CD14-positive monocyte (primary cell): Measurements from ENCODE around the gene LRRC47. TPM values are rescaled to one million over a fixed set of nuclear protein-coding genes. Genes with fewer than 3 reads are reported as not detected.
A peak's percentile ranks its signal among the peaks of the same experiment; 100 is the strongest.

Experiments
- DNase-seq, 3 donors: peaks; one replicate each; pipeline ENCODE4 v3.0.0-alpha.2; 2011 to 2022
- H2AFZ ChIP-seq: 2 replicates; pipeline ENCODE4 v1.6.0; 2012; ENCODE audit warnings: mild to moderate bottlenecking, low read depth, low read length, inconsistent platforms; ENCODE audit not compliant: insufficient read depth, poor library complexity, severe bottlenecking
- H3K27ac ChIP-seq, 2 donors: 1 replicate in 1 of 2; 2 replicates in 1 of 2; pipeline ENCODE4 v1.5.1; 2012 to 2013; ENCODE audit warnings: low read length in 2 of 2, control low read depth in 1 of 2, inconsistent platforms in 1 of 2, low read depth in 1 of 2, mild to moderate bottlenecking in 1 of 2
- H3K27me3 ChIP-seq, 2 donors: one replicate each; pipeline versions ENCODE4 v1.6.0 to v1.6.1; 2011 to 2013; ENCODE audit warnings: low read length in 2 of 2; ENCODE audit not compliant: control insufficient read depth in 2 of 2, insufficient read depth in 2 of 2
- H3K36me3 ChIP-seq, 2 donors: replicated peaks in 1 of 2; 1 replicate in 1 of 2; 2 replicates in 1 of 2; pipeline versions ENCODE4 v1.5.1 to v1.6.1; 2012 to 2013; ENCODE audit warnings: low read length in 2 of 2, control low read depth in 1 of 2, inconsistent platforms in 1 of 2, mild to moderate bottlenecking in 1 of 2; ENCODE audit not compliant: insufficient read depth in 2 of 2, control insufficient read depth in 1 of 2
- H3K4me1 ChIP-seq, 2 donors: 1 replicate in 1 of 2; 2 replicates in 1 of 2; pipeline versions ENCODE4 v1.5.1 to v1.6.1; 2012 to 2013; ENCODE audit warnings: low read length in 2 of 2, control low read depth in 1 of 2, inconsistent platforms in 1 of 2, mild to moderate bottlenecking in 1 of 2, moderate library complexity in 1 of 2; ENCODE audit not compliant: insufficient read depth in 2 of 2, control insufficient read depth in 1 of 2
- H3K4me2 ChIP-seq: replicated peaks from 2 replicates; pipeline ENCODE3; 2012; ENCODE audit warnings: low read length, moderate library complexity, mild to moderate bottlenecking; ENCODE audit not compliant: poor library complexity, severe bottlenecking; ENCODE audit errors: extremely low read depth
- H3K4me3 ChIP-seq, 3 experiments: fragments of 200-600 bp in 1 of 3; sonication (generic) in 1 of 3; replicated peaks in 1 of 3; 1 replicate in 2 of 3; 2 replicates in 1 of 3; pipeline ENCODE4 v1.5.1; 2011 to 2013; ENCODE audit warnings: low read length in 3 of 3, mild to moderate bottlenecking in 3 of 3, control low read depth in 2 of 3, low read depth in 2 of 3, inconsistent platforms in 1 of 3, moderate library complexity in 1 of 3
- H3K79me2 ChIP-seq: 2 replicates; pipeline ENCODE4 v1.6.0; 2012; ENCODE audit warnings: mild to moderate bottlenecking, control low read depth, inconsistent platforms, low read length, moderate library complexity; ENCODE audit not compliant: insufficient read depth
- H3K9ac ChIP-seq: 2 replicates; pipeline ENCODE4 v1.6.0; 2017; ENCODE audit warnings: low read length, mild to moderate bottlenecking; ENCODE audit not compliant: insufficient read depth, poor library complexity, severe bottlenecking
- H3K9me3 ChIP-seq, 2 donors: replicated peaks in 1 of 2; 1 replicate in 1 of 2; 2 replicates in 1 of 2; pipeline versions ENCODE4 v1.5.1 to v1.6.1; 2012 to 2013; ENCODE audit warnings: low read length in 2 of 2, control low read depth in 1 of 2; ENCODE audit not compliant: control insufficient read depth in 1 of 2, insufficient read depth in 1 of 2
- H4K20me1 ChIP-seq: 2 replicates; pipeline ENCODE4 v1.6.0; 2012; ENCODE audit warnings: mild to moderate bottlenecking, low read length, control low read depth, moderate library complexity; ENCODE audit not compliant: insufficient read depth
- H3K27ac Mint-ChIP-seq, 7 donors: one replicate each; pipeline ENCODE4 v1.8.0; 2020; ENCODE audit warnings: mild to moderate bottlenecking in 7 of 7, mixed read lengths in 7 of 7, moderate library complexity in 6 of 7, inconsistent platforms in 2 of 7
- H3K27me3 Mint-ChIP-seq, 3 donors: one replicate each; pipeline ENCODE4 v1.8.0; 2021 to 2022; ENCODE audit warnings: low read depth in 3 of 3, mild to moderate bottlenecking in 3 of 3, mixed read lengths in 3 of 3, moderate library complexity in 3 of 3, inconsistent platforms in 1 of 3
- H3K36me3 Mint-ChIP-seq, 2 donors: one replicate each; pipeline ENCODE4 v1.8.0; 2020; ENCODE audit warnings: mixed read lengths in 2 of 2, inconsistent platforms in 1 of 2, mild to moderate bottlenecking in 1 of 2
- H3K4me1 Mint-ChIP-seq: one replicate; pipeline ENCODE4 v1.8.0; 2020; ENCODE audit warnings: mild to moderate bottlenecking, mixed read lengths
- H3K4me3 Mint-ChIP-seq, 2 donors: one replicate each; pipeline ENCODE4 v1.8.0; 2020; ENCODE audit warnings: mild to moderate bottlenecking in 2 of 2, mixed read lengths in 2 of 2, moderate library complexity in 1 of 2
- H3K9me3 Mint-ChIP-seq, 7 donors: one replicate each; pipeline ENCODE4 v1.8.0; 2020 to 2022; ENCODE audit warnings: mixed read lengths in 7 of 7, mild to moderate bottlenecking in 6 of 7, moderate library complexity in 6 of 7, inconsistent platforms in 2 of 7
- WGBS: methylation state at CpG from one replicate; pipeline ENCODE4 v1.1.5; 2013; ENCODE audit warnings: missing lambda C conversion rate; ENCODE audit not compliant: insufficient coverage; 5-methylcytosine and 5-hydroxymethylcytosine counted together
- intact Hi-C, 2 donors: fragments of 100-400 bp; cut with micrococcal nuclease; formaldehyde crosslinking; loops; one replicate each; pipeline versions ENCODE4 v1.15.0 to v1.15.1; 2023
- polyA plus RNA-seq, 3 donors: library from polyadenylated mRNA; depleted of rRNA in 1 of 3; unstranded in 2 of 3; stranded (reverse) in 1 of 3; fragments of 300-500 nt in 2 of 3; fragments of >200 nt in 1 of 3; fragmentation: Illumina TruSeq in 2 of 3; gene quantifications; 1 replicate in 2 of 3; 2 replicates in 1 of 3; pipeline ENCODE4 v1.2.3, GENCODE V29; 2012 to 2021
- TF ChIP-seq, protein P1 (sequence below): fragments of 200-600 bp; IDR thresholded peaks from one replicate; pipeline ENCODE4 v1.8.0; 2022; ENCODE audit warnings: antibody characterized with exemption, mild to moderate bottlenecking

The LRRC47 gene
- polyA plus RNA-seq, 3 donors = 17.8 to 24.8 (median 18.0) TPM

GRCh38 chr1:3745590-3746381 lies 50.5 kb downstream of the LRRC47 start:
- Histone ChIP-seq H3K4me2 (no peak overlapping the region), H3K36me3 (peaks cover 5 to 10% of the 10 kb centered on the region in 2 donors), H3K9ac (no peak overlapping the region), H2AFZ (peak overlapping the region; percentile 82), H3K27ac (no peak overlapping the region), H4K20me1 (no peaks in the 10 kb centered on the region), H3K9me3 (no peaks in the 10 kb centered on the region), H3K4me1 (peaks cover 16 to 23% of the 10 kb centered on the region in 2 donors), H3K79me2 (no peaks in the 10 kb centered on the region), H3K4me3 (no peak overlapping the region), H3K27me3 (no peaks in the 10 kb centered on the region)
- H3K27me3 Mint-ChIP-seq = peaks cover 2 to 7% (median 4%) of the 10 kb centered on the region in 3 donors
- no peak for DNase-seq
- H3K27ac Mint-ChIP-seq = peak overlapping the region in 4 of 7 donors; percentile 13 to 64 (median 40)
- WGBS = 89% methylated on average over 19 of the region's 25 CpGs
- H3K4me3 Mint-ChIP-seq = peak overlapping the region; percentile 78 to 84
- H3K36me3 Mint-ChIP-seq = peaks cover 11 to 18% of the 10 kb centered on the region in 2 donors
- H3K4me1 Mint-ChIP-seq = peaks cover 37% of the 10 kb centered on the region
- TF ChIP-seq, protein P1, sequence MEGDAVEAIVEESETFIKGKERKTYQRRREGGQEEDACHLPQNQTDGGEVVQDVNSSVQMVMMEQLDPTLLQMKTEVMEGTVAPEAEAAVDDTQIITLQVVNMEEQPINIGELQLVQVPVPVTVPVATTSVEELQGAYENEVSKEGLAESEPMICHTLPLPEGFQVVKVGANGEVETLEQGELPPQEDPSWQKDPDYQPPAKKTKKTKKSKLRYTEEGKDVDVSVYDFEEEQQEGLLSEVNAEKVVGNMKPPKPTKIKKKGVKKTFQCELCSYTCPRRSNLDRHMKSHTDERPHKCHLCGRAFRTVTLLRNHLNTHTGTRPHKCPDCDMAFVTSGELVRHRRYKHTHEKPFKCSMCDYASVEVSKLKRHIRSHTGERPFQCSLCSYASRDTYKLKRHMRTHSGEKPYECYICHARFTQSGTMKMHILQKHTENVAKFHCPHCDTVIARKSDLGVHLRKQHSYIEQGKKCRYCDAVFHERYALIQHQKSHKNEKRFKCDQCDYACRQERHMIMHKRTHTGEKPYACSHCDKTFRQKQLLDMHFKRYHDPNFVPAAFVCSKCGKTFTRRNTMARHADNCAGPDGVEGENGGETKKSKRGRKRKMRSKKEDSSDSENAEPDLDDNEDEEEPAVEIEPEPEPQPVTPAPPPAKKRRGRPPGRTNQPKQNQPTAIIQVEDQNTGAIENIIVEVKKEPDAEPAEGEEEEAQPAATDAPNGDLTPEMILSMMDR = no peak
- intact Hi-C loops = no loop called here
- peaks cover 0 to 2% (median 0%) of the 10 kb centered on the region in 7 donors for H3K9me3 Mint-ChIP-seq

GRCh38 chr1:3745071-3745470 lies 51.2 kb downstream of the LRRC47 start:
- H3K9me3 Mint-ChIP-seq = no peaks in the 10 kb centered on the region
- peak overlapping the region in 2 of 7 donors; percentile 4 to 26 for H3K27ac Mint-ChIP-seq
- DNase-seq = no peak
- TF ChIP-seq, protein P1 = no peak
- Histone ChIP-seq H3K4me3 (no peak overlapping the region), H4K20me1 (no peaks in the 10 kb centered on the region), H3K4me2 (no peak overlapping the region), H3K4me1 (peaks cover 16 to 23% of the 10 kb centered on the region in 2 donors), H3K9me3 (no peaks in the 10 kb centered on the region), H3K79me2 (no peaks in the 10 kb centered on the region), H2AFZ (no peak overlapping the region), H3K9ac (no peak overlapping the region), H3K27ac (no peak overlapping the region), H3K36me3 (peaks cover 5 to 13% of the 10 kb centered on the region in 2 donors), H3K27me3 (no peaks in the 10 kb centered on the region)
- intact Hi-C loops = no loop called here
- WGBS = 100% methylated on average over 10 of the region's 12 CpGs
- peaks cover 12 to 18% of the 10 kb centered on the region in 2 donors for H3K36me3 Mint-ChIP-seq
- peaks cover 2 to 4% (median 2%) of the 10 kb centered on the region in 3 donors for H3K27me3 Mint-ChIP-seq
- peaks cover 37% of the 10 kb centered on the region for H3K4me1 Mint-ChIP-seq
- peak overlapping the region in 1 of 2 donors; percentile 28 for H3K4me3 Mint-ChIP-seq
